Right lobe of liver (tissue), 6 donors: ENCODE data around the gene OTOA. TPM values are rescaled to one million over a fixed set of nuclear protein-coding genes. Genes with fewer than 3 reads are reported as not detected.

Experiments used
- ATAC-seq, 4 donors: fragments of 200-7000 bp; cut with Tn5 transposase; one replicate each; pipeline ENCODE4 v1.9.1; 2020; ENCODE audit warnings: mild to moderate bottlenecking in 4 of 4, moderate library complexity in 4 of 4
- DNase-seq, 3 donors: peaks; one replicate each; pipeline ENCODE4 v3.0.0-alpha.2; 2020
- H3K27ac ChIP-seq, 3 donors: fragments of 200-600 bp; one replicate each; pipeline ENCODE4 v1.8.0; 2022
- H3K27me3 ChIP-seq, 2 donors: fragments of 200-600 bp; one replicate each; pipeline ENCODE4 v1.8.0; 2022
- H3K36me3 ChIP-seq, 4 donors: fragments of 200-600 bp; sonication (generic) in 1 of 4; one replicate each; pipeline versions ENCODE4 v1.5.1 to v1.8.0; 2017 to 2022; ENCODE audit warnings: control low read depth in 1 of 4
- H3K4me1 ChIP-seq, 4 donors: fragments of 200-600 bp; sonication (generic) in 1 of 4; one replicate each; pipeline versions ENCODE4 v1.5.1 to v1.8.0; 2017 to 2022; ENCODE audit warnings: control low read depth in 1 of 4
- H3K4me3 ChIP-seq, 3 donors: fragments of 200-600 bp; one replicate each; pipeline ENCODE4 v1.8.0; 2022
- H3K9me3 ChIP-seq, 4 donors: fragments of 200-600 bp; sonication (generic) in 1 of 4; one replicate each; pipeline versions ENCODE4 v1.5.1 to v1.8.0; 2017 to 2022; ENCODE audit warnings: control low read depth in 1 of 4
- POLR2A ChIP-seq: fragments of 450-650 bp; IDR thresholded peaks from one replicate; pipeline ENCODE4 v1.6.1; 2017; ENCODE audit warnings: antibody characterized with exemption, mild to moderate bottlenecking
- WGBS: methylation state at CpG from one replicate; pipeline ENCODE4 v1.1.6; 2018; ENCODE audit warnings: low coverage, low lambda C conversion rate; ENCODE audit not compliant: insufficient coverage; ENCODE audit errors: missing lambda C conversion rate; 5-methylcytosine and 5-hydroxymethylcytosine counted together
- intact Hi-C, 2 donors: fragments of 100-400 bp; cut with DNase I; formaldehyde crosslinking; loops; one replicate each; pipeline versions ENCODE4 v1.11.2 to v1.14.1; 2022
- total RNA-seq, 6 experiments: library from RNA; depleted of rRNA in 2 of 6; stranded (reverse); fragments of >200 nt in 2 of 6; fragmentation: NEBNext Ultra II Directional in 3 of 6; extraction: Animal tissue kit (Norgen Biotek cat#: 25700) in 3 of 6; gene quantifications; one replicate each; pipeline versions ENCODE4 v1.1.0 to v1.2.4, GENCODE V29; 2016 to 2023
- TF ChIP-seq, protein P1 (sequence below), 4 donors: fragments of 200-600 bp in 3 of 4; fragments of 450-650 bp in 1 of 4; IDR thresholded peaks; one replicate each; pipeline versions ENCODE4 v1.5.1 to v1.8.0; 2016 to 2022; ENCODE audit warnings: antibody characterized with exemption in 4 of 4, mild to moderate bottlenecking in 2 of 4
- donor health status: DM: no; HTN: yes; CAD: no.
- donor health status: DM: no; HTN: no; CAD: no.
- donor health status: DM: no; HTN: no; CAD: no.
- donor health status: DM: no; HTN: yes; CAD: no.
- donor health status: DM: no; HTN: yes; CAD: no.

Gene OTOA
- total RNA-seq, 6 experiments from 2014 or later: 0.12 to 0.25 (median 0.17) TPM; not detected in 2

DNA sequence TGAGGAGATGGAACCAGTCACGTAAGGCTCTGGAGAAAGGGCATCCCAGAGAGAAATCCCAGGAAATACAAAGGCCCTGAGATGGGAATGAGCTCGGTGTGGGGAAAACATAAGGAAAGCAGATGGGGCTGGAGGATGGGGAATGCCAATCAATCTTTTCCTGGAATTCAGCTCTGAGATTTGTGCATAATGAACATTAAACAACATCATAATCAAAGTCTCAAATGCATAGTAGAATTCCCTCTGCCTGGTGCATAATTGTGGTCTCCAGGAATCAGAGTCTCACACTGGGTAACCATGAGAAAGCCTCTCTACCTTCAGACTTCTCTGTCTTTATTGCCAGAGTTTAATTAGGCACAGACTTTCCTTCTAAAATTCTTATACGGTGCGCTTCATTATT lies 30.8 kb downstream of the OTOA start:
- Histone ChIP-seq H3K36me3 (no peaks in the 10 kb centered on the region), H3K9me3 (no peaks in the 10 kb centered on the region), H3K4me1 (no peaks in the 10 kb centered on the region), H3K27me3 (no peaks in the 10 kb centered on the region), H3K27ac (no peak overlapping the region), H3K4me3 (no peak overlapping the region)
- intact Hi-C loops: no loop called here
- DNase-seq: no peak
- TF ChIP-seq, protein P1, sequence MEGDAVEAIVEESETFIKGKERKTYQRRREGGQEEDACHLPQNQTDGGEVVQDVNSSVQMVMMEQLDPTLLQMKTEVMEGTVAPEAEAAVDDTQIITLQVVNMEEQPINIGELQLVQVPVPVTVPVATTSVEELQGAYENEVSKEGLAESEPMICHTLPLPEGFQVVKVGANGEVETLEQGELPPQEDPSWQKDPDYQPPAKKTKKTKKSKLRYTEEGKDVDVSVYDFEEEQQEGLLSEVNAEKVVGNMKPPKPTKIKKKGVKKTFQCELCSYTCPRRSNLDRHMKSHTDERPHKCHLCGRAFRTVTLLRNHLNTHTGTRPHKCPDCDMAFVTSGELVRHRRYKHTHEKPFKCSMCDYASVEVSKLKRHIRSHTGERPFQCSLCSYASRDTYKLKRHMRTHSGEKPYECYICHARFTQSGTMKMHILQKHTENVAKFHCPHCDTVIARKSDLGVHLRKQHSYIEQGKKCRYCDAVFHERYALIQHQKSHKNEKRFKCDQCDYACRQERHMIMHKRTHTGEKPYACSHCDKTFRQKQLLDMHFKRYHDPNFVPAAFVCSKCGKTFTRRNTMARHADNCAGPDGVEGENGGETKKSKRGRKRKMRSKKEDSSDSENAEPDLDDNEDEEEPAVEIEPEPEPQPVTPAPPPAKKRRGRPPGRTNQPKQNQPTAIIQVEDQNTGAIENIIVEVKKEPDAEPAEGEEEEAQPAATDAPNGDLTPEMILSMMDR (IDR thresholded peaks at IDR 0.05): no peak
- no peak for TF ChIP-seq POLR2A
- WGBS: 79% methylated on average over 4 of the region's 4 CpGs
- no peak for ATAC-seq

DNA sequence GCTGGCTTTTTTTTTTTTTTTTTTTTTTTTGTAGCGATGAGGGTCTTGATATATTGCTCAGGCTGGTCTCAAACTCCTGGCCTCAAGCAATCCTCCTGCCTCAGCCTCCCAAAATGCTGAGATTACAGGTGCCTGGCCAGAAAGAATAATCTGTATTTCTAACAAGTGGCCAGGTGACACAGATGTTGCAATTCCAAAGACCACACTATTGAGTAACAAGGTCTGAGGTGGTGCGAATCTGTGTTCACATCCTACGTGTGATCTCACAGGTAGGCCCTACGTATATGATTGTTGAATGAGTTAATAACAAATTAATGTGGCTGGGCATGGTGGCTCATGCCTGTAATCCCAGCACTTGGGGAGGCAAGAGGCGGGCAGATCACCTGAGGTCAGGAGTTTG lies 33.3 kb downstream of the OTOA start:
- H3K4me1 ChIP-seq: no peaks in the 10 kb centered on the region
- ATAC-seq (no peak), DNase-seq (no peak)
- H3K27ac ChIP-seq: no peak overlapping the region
- no peaks in the 10 kb centered on the region for H3K9me3 ChIP-seq
- 63% methylated on average over 3 of the region's 5 CpGs for WGBS
- H3K27me3 ChIP-seq: no peaks in the 10 kb centered on the region
- no peak overlapping the region for H3K4me3 ChIP-seq
- no peaks in the 10 kb centered on the region for H3K36me3 ChIP-seq
- no peak for TF ChIP-seq POLR2A
- TF ChIP-seq, protein P1 (IDR thresholded peaks at IDR 0.05): no peak
- intact Hi-C loops: no loop called here

DNA sequence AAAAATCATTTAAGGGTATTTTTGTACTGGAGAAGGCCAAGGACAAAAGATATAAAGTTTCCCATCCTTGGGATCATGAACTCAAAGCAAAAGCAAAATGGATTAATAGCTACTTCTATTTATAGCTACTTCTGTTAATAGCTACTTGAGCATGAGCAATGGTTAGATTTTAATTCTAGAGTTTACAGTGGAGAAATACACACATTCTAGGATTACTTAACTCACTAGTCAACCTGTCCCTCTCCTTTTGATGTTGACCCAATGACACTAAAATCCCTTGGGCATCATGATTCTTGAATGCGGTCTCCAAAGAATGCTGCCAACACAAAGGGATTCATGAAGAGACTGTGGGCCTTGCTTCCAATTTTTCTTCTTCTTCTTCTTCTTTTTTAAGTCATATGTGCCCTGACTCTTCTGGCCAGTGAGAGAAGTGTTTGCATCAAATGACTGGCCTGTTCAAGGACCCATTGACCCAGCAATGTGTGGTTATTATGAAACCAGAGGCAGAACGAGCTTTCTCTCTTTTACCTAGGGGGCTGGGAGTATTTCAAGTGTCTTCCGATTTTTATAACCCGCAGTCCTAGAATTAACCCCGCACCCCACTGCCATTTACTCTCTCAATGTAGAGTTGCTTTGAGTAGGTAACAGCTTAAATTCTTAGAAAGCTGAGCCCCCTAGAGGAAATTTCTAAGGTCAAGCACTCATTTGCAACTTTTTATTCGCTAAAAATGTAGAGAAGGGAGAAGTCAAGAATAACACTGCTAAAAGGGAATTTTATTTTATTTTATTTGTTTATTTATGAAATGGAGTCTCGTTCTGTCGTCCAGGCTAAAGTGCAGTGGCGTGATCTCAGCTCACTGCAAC lies 34.6 kb downstream of the OTOA start:
- no peak for DNase-seq
- intact Hi-C loops: no loop called here
- TF ChIP-seq, protein P1 (IDR thresholded peaks at IDR 0.05): no peak
- TF ChIP-seq POLR2A: no peak
- no peak overlapping the region for H3K4me3 ChIP-seq
- no peaks in the 10 kb centered on the region for H3K4me1 ChIP-seq
- H3K27ac ChIP-seq: no peak overlapping the region
- ATAC-seq: no peak
- no peaks in the 10 kb centered on the region for H3K36me3 ChIP-seq
- no peaks in the 10 kb centered on the region for H3K27me3 ChIP-seq
- 71% methylated on average over 9 of the region's 9 CpGs for WGBS
- H3K9me3 ChIP-seq: no peaks in the 10 kb centered on the region

DNA sequence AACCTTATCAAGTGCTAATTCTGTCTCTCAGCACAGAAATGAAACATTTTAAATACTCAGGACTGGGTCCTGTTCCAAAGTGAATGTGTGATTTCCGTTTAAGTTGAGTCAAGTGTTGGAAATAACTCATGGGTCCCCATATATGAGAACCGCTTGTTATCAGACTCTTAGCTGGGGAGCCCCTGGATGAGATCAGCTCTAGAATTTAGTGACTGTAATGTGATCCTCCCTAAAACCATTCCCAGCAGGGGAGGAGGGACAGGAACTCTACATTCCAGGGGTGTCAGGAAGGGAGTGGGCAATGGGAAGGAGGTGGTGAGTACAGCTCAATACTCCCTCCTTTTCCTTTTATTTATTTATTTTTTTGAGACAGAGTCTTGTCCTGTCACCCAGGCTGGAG lies 37.5 kb downstream of the OTOA start:
- no peak for ATAC-seq
- WGBS: 32% methylated on average over 2 of the region's 2 CpGs
- DNase-seq: no peak
- Histone ChIP-seq H3K9me3 (no peaks in the 10 kb centered on the region), H3K4me1 (no peaks in the 10 kb centered on the region), H3K36me3 (no peaks in the 10 kb centered on the region), H3K4me3 (no peak overlapping the region), H3K27me3 (no peaks in the 10 kb centered on the region), H3K27ac (no peak overlapping the region)
- TF ChIP-seq, protein P1 (IDR thresholded peaks at IDR 0.05): no peak
- intact Hi-C loops: no loop called here
